ENCODE results near the gene BMI1. TPM values are rescaled to one million over a fixed set of nuclear protein-coding genes. Genes with fewer than 3 reads are reported as not detected.

The BMI1 gene
- total RNA-seq, 1 donor from 2014 or later, result 49.9 TPM

GRCh38 chr10:22344781-22345300 is 23.9 kb downstream of the BMI1 start:
- no peak for TF ChIP-seq CTCF (conservative IDR thresholded peaks at IDR 0.05)
- Mint-ChIP-seq H3K27me3 (ENCODE audit: low read depth) (peaks cover 93% of the 10 kb centered on the region), H3K4me3 (peak overlapping the region; percentile 59), H3K4me1 (peaks cover 18% of the 10 kb centered on the region), H3K36me3 (ENCODE audit: low read depth) (peaks cover 2% of the 10 kb centered on the region), H3K27ac (ENCODE audit: unreplicated experiment) (no peak overlapping the region), H3K9me3 (no peaks in the 10 kb centered on the region)
- no peak for DNase-seq (ENCODE audit: low read depth, low spot score)

- no peak within 1 kb of the TSS for H3K27ac Mint-ChIP-seq (ENCODE audit: unreplicated experiment)
- H3K27me3 Mint-ChIP-seq (ENCODE audit: low read depth), result peaks cover 90% of the 10 kb centered on the region
- H3K4me3 Mint-ChIP-seq, result peak within 1 kb of the TSS; percentile 76
- peak; percentile 25 for TF ChIP-seq CTCF (conservative IDR thresholded peaks at IDR 0.05)
- peaks cover 13% of the 10 kb centered on the region for H3K4me1 Mint-ChIP-seq
- H3K36me3 Mint-ChIP-seq (ENCODE audit: low read depth), result peaks cover 2% of the 10 kb centered on the region
- DNase-seq (ENCODE audit: low read depth, low spot score), result no peak
- no peaks in the 10 kb centered on the region for H3K9me3 Mint-ChIP-seq
Observed at GRCh38 chr10:22345301-22346095, 24.6 kb downstream of the BMI1 start, which contains the start of gene SPAG6. Gene SPAG6 (plus strand): TSS chr10:22345496. CDS start chr10:22345612, 116 bp downstream.

- Mint-ChIP-seq H3K27ac (ENCODE audit: unreplicated experiment) (no peak overlapping the region), H3K4me3 (peak overlapping the region; percentile 76), H3K36me3 (ENCODE audit: low read depth) (peaks cover 2% of the 10 kb centered on the region), H3K27me3 (ENCODE audit: low read depth) (peaks cover 93% of the 10 kb centered on the region), H3K9me3 (no peaks in the 10 kb centered on the region), H3K4me1 (peaks cover 12% of the 10 kb centered on the region)
- no peak for DNase-seq (ENCODE audit: low read depth, low spot score)
- no peak for TF ChIP-seq CTCF (conservative IDR thresholded peaks at IDR 0.05)
Observed at GRCh38 chr10:22346096-22346661, 25.3 kb downstream of the BMI1 start.

GRCh38 chr10:22349755-22350154 is 28.9 kb downstream of the BMI1 start:
- H3K27ac Mint-ChIP-seq (ENCODE audit: unreplicated experiment), result no peak overlapping the region
- H3K36me3 Mint-ChIP-seq (ENCODE audit: low read depth), result peaks cover 2% of the 10 kb centered on the region
- no peak for TF ChIP-seq CTCF (conservative IDR thresholded peaks at IDR 0.05)
- H3K27me3 Mint-ChIP-seq (ENCODE audit: low read depth), result peaks cover 66% of the 10 kb centered on the region
- no peaks in the 10 kb centered on the region for H3K9me3 Mint-ChIP-seq
- H3K4me1 Mint-ChIP-seq, result peaks cover 6% of the 10 kb centered on the region
- H3K4me3 Mint-ChIP-seq, result no peak overlapping the region
- no peak for DNase-seq (ENCODE audit: low read depth, low spot score)

GRCh38 chr10:22351131-22351703 is 30.3 kb downstream of the BMI1 start:
- H3K27ac Mint-ChIP-seq (ENCODE audit: unreplicated experiment), result no peak overlapping the region

More at GRCh38 chr10:22351131-22351703, 30.3 kb downstream of the BMI1 start:
- Mint-ChIP-seq H3K36me3 (ENCODE audit: low read depth) (peaks cover 2% of the 10 kb centered on the region), H3K4me1 (peaks cover 2% of the 10 kb centered on the region), H3K4me3 (no peak overlapping the region), H3K9me3 (no peaks in the 10 kb centered on the region), H3K27me3 (ENCODE audit: low read depth) (peaks cover 56% of the 10 kb centered on the region)
- TF ChIP-seq CTCF (conservative IDR thresholded peaks at IDR 0.05), result no peak
- DNase-seq (ENCODE audit: low read depth, low spot score), result no peak

Data from neural crest cell (in vitro differentiated cells).